Keratinocyte (primary cell): ENCODE results near the gene KRT27. TPM values are rescaled to one million over a fixed set of nuclear protein-coding genes. Genes with fewer than 3 reads are reported as not detected.

Source experiments
- DNase-seq: peaks from one replicate; pipeline ENCODE4 v3.0.0-alpha.2; 2011; ENCODE audit warnings: low read depth, missing footprints, low spot score
- FAIRE-seq: peaks from 2 replicates; lab custom pipeline; 2011; peaks lifted over from hg19 to GRCh38; lab: Jason Lieb, UNC
- H2AFZ ChIP-seq: 2 replicates; pipeline ENCODE4 v1.6.0; 2012; ENCODE audit warnings: low read length, control low read depth, inconsistent platforms; ENCODE audit not compliant: control insufficient read depth
- H3K27ac ChIP-seq: 2 replicates; pipeline ENCODE4 v1.5.1; 2011; ENCODE audit warnings: low read length; ENCODE audit not compliant: control insufficient read depth, insufficient read depth
- H3K27me3 ChIP-seq: 3 replicates; pipeline ENCODE4 v1.6.0; 2011; ENCODE audit warnings: low read length; ENCODE audit not compliant: control insufficient read depth, insufficient read depth; ENCODE audit errors: extremely low read depth
- H3K36me3 ChIP-seq, 2 experiments: 2 replicates in 1 of 2; 3 replicates in 1 of 2; pipeline ENCODE4 v1.5.1; 2011; ENCODE audit warnings: low read length in 2 of 2, mild to moderate bottlenecking in 1 of 2; ENCODE audit not compliant: control insufficient read depth in 2 of 2, insufficient read depth in 2 of 2; ENCODE audit errors: extremely low read depth in 1 of 2
- H3K4me1 ChIP-seq: 3 replicates; pipeline ENCODE4 v1.5.1; 2011; ENCODE audit warnings: low read length; ENCODE audit not compliant: control insufficient read depth, insufficient read depth; ENCODE audit errors: extremely low read depth
- H3K4me2 ChIP-seq: 3 replicates; pipeline ENCODE4 v1.6.0; 2011; ENCODE audit warnings: low read depth, low read length; ENCODE audit not compliant: control insufficient read depth, insufficient read depth; ENCODE audit errors: extremely low read depth
- H3K4me3 ChIP-seq, 3 experiments: fragments of 200-600 bp in 1 of 3; sonication (generic) in 1 of 3; 2 replicates in 2 of 3; 3 replicates in 1 of 3; pipeline ENCODE4 v1.5.1; 2011 to 2016; ENCODE audit warnings: low read length in 3 of 3, mild to moderate bottlenecking in 3 of 3, control low read depth in 2 of 3, inconsistent platforms in 1 of 3, low read depth in 1 of 3, mixed read lengths in 1 of 3, mixed run types in 1 of 3, moderate library complexity in 1 of 3; ENCODE audit not compliant: control insufficient read depth in 2 of 3, insufficient read depth in 2 of 3; ENCODE audit errors: extremely low read depth in 1 of 3
- H3K79me2 ChIP-seq: 2 replicates; pipeline ENCODE4 v1.6.0; 2012; ENCODE audit warnings: low read length; ENCODE audit not compliant: control insufficient read depth, insufficient read depth
- H3K9ac ChIP-seq: 3 replicates; pipeline ENCODE4 v1.6.0; 2011; ENCODE audit warnings: low read length; ENCODE audit not compliant: control insufficient read depth, insufficient read depth; ENCODE audit errors: extremely low read depth
- H3K9me1 ChIP-seq: 3 replicates; pipeline ENCODE4 v1.6.0; 2011; ENCODE audit warnings: low read length; ENCODE audit not compliant: control insufficient read depth, insufficient read depth; ENCODE audit errors: extremely low read depth
- H3K9me3 ChIP-seq: 2 replicates; pipeline ENCODE4 v1.5.1; 2012; ENCODE audit warnings: low read depth, low read length; ENCODE audit not compliant: control insufficient read depth
- H4K20me1 ChIP-seq: 3 replicates; pipeline ENCODE4 v1.6.0; 2011; ENCODE audit warnings: low read length; ENCODE audit not compliant: control insufficient read depth, insufficient read depth; ENCODE audit errors: extremely low read depth
- CTCF ChIP-seq, 3 experiments: IDR thresholded peaks in 1 of 3; conservative IDR thresholded peaks in 1 of 3; optimal IDR thresholded peaks in 1 of 3; 2 replicates in 2 of 3; 3 replicates in 1 of 3; pipeline versions ENCODE3 to v1.5.1; 2011; ENCODE audit warnings: low read length in 3 of 3, mild to moderate bottlenecking in 3 of 3, moderate library complexity in 2 of 3, control low read depth in 1 of 3, inconsistent platforms in 1 of 3; ENCODE audit not compliant: insufficient read depth in 2 of 3; ENCODE audit errors: extremely low read depth in 1 of 3
- EZH2 ChIP-seq: IDR thresholded peaks from one replicate; pipeline ENCODE4 v1.6.1; 2012; ENCODE audit warnings: inconsistent platforms, mild to moderate bottlenecking, low read length, moderate library complexity
- dilution Hi-C: fragments of 300-500 bp; cut with MboI; formaldehyde crosslinking; loops from one replicate; pipeline ENCODE4 v1.7.0; 2020; ENCODE audit warnings: low sequenced_read_pairs; ENCODE audit not compliant: extremely low pct_ligation_motif_present
- polyA plus RNA-seq, 5 experiments: library from polyadenylated mRNA; depleted of rRNA in 3 of 5; stranded (reverse) in 3 of 5; stranded (forward) in 1 of 5; unstranded in 1 of 5; fragments of >200 nt; gene quantifications; 1 replicate in 1 of 5; 2 replicates in 3 of 5; 3 replicates in 1 of 5; pipeline versions ENCODE4 v1.2.1 to v1.2.3, GENCODE V29; 2011 to 2012; ENCODE audit warnings: missing spikeins in 2 of 5, low read depth in 1 of 5, low replicate concordance in 1 of 5

The KRT27 gene
- polyA plus RNA-seq, 1 donor (not counting 4 experiments of a cell fraction or from before 2014, with no cell fraction given): not detected

DNA sequence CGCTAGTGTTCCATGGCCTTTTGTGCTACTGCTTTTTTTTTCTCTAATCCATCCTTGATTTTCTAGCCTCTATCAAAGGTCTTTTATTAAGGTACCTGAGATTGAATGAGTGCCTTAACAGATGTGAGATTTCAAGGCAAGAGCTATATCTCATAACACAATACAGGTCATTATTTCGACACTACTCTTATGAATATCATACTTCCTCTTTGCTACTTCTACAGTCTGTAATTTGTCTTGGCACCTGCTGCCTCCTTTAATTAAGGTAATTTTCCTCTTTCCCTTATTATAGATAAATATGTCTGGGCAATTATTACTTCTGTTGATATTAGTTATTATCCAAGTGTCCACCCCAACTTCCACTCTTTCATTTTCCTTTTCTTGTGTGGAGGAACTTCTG is 12.1 kb upstream of the KRT27 start:
- H3K27me3 ChIP-seq: peaks cover 25% of the 10 kb centered on the region
- DNase-seq (no peak), FAIRE-seq (no peak)
- no peaks in the 10 kb centered on the region for H3K9me1 ChIP-seq
- H3K9me3 ChIP-seq: no peaks in the 10 kb centered on the region
- dilution Hi-C loops: no loop called here
- H3K4me1 ChIP-seq: no peaks in the 10 kb centered on the region
- H2AFZ ChIP-seq: no peak overlapping the region
- no peaks in the 10 kb centered on the region for H3K36me3 ChIP-seq
- no peaks in the 10 kb centered on the region for H3K79me2 ChIP-seq
- H3K27ac ChIP-seq: no peak overlapping the region
- H3K9ac ChIP-seq: no peak overlapping the region
- TF ChIP-seq EZH2 (no peak), CTCF (optimal IDR thresholded peaks at IDR 0.05 in 1 of 3, IDR thresholded peaks at IDR 0.05 in 1 of 3, conservative IDR thresholded peaks at IDR 0.05 in 1 of 3; ENCODE audit: extremely low read depth in 1 of 3, insufficient read depth in 2 of 3, low read length in 3 of 3) (no peak)
- H3K4me2 ChIP-seq: no peak overlapping the region
- no peak overlapping the region for H3K4me3 ChIP-seq
- no peaks in the 10 kb centered on the region for H4K20me1 ChIP-seq

- no peak overlapping the region for H3K9ac ChIP-seq
- H3K4me3 ChIP-seq: no peak overlapping the region
- no peaks in the 10 kb centered on the region for H3K79me2 ChIP-seq
- H3K9me3 ChIP-seq: no peaks in the 10 kb centered on the region
- H3K27me3 ChIP-seq: peaks cover 23% of the 10 kb centered on the region
- H4K20me1 ChIP-seq: no peaks in the 10 kb centered on the region
- FAIRE-seq (no peak), DNase-seq (no peak)
- H3K4me2 ChIP-seq: no peak overlapping the region
- no peak overlapping the region for H3K27ac ChIP-seq
- dilution Hi-C loops: no loop called here
- no peaks in the 10 kb centered on the region for H3K36me3 ChIP-seq
- H2AFZ ChIP-seq: no peak overlapping the region
- TF ChIP-seq EZH2: no peak
- TF ChIP-seq CTCF (optimal IDR thresholded peaks at IDR 0.05 in 1 of 3, IDR thresholded peaks at IDR 0.05 in 1 of 3, conservative IDR thresholded peaks at IDR 0.05 in 1 of 3; ENCODE audit: extremely low read depth in 1 of 3, insufficient read depth in 2 of 3, low read length in 3 of 3): no peak
- H3K9me1 ChIP-seq: no peaks in the 10 kb centered on the region
- H3K4me1 ChIP-seq: no peaks in the 10 kb centered on the region
Observed at GRCh38 chr17:40793832-40794231, 11.5 kb upstream of the KRT27 start.
